HEK293 (cell line): ENCODE data around the gene BCS1L.

ENCODE experiments used
- CTCF ChIA-PET: fragments of 350-600 bp; formaldehyde crosslinking; extraction: SDS; loops from one replicate; lab custom pipeline; 2021; ENCODE audit warnings: antibody characterized with exemption; lab: Yijun Ruan, JAX
- POLR2A ChIA-PET: fragments of 300-600 bp; formaldehyde crosslinking; extraction: SDS; loops from one replicate; lab custom pipeline; 2020; ENCODE audit warnings: antibody characterized with exemption, inconsistent platforms; lab: Yijun Ruan, JAX
- H3K27ac ChIP-seq: fragments of 200-500 bp; sonication (Bioruptor generic); 2 replicates; pipeline ENCODE4 v1.5.1; 2014; ENCODE audit warnings: low read depth, low read length, control low read depth, inconsistent platforms; ENCODE audit errors: extremely low read depth
- H3K36me3 ChIP-seq, 2 experiments: fragments of 200-500 bp in 1 of 2; sonication (Bioruptor generic) in 1 of 2; 1 replicate in 1 of 2; 2 replicates in 1 of 2; pipeline ENCODE4 v1.5.1; 2014 to 2017; ENCODE audit warnings: inconsistent platforms in 2 of 2, low read length in 2 of 2; ENCODE audit not compliant: control insufficient read depth in 2 of 2, insufficient read depth in 1 of 2
- H3K4me1 ChIP-seq: fragments of 200-500 bp; sonication (Bioruptor generic); 2 replicates; pipeline ENCODE4 v1.5.1; 2014; ENCODE audit warnings: mild to moderate bottlenecking, low read length, inconsistent platforms; ENCODE audit not compliant: control insufficient read depth, insufficient read depth
- H3K4me3 ChIP-seq: 2 replicates; pipeline ENCODE4 v1.5.1; 2011; ENCODE audit warnings: low read depth, mild to moderate bottlenecking, control low read depth, low read length, moderate library complexity
- H3K9me3 ChIP-seq: fragments of 200-500 bp; sonication (Bioruptor generic); 2 replicates; pipeline ENCODE4 v1.5.1; 2014; ENCODE audit warnings: low read depth, low read length, inconsistent platforms; ENCODE audit not compliant: control insufficient read depth, insufficient read depth
- GLIS1 ChIP-seq: fragments of 450-650 bp; formaldehyde crosslinking; IDR thresholded peaks from 2 replicates; pipeline ENCODE4 v1.5.1; 2016; ENCODE audit warnings: missing biosample characterization, missing genetic modification characterization
- KLF8 ChIP-seq: fragments of 450-650 bp; formaldehyde crosslinking; IDR thresholded peaks from 2 replicates; pipeline ENCODE4 v1.5.1; 2016; ENCODE audit warnings: missing biosample characterization, missing genetic modification characterization
- SP3 ChIP-seq: fragments of 450-650 bp; formaldehyde crosslinking; IDR thresholded peaks from 2 replicates; pipeline ENCODE4 v1.5.1; 2016; ENCODE audit warnings: missing biosample characterization, missing genetic modification characterization
- ZNF146 ChIP-seq: fragments of 450-650 bp; formaldehyde crosslinking; IDR thresholded peaks from 2 replicates; pipeline ENCODE4 v1.5.1; 2016; ENCODE audit warnings: missing biosample characterization, missing genetic modification characterization
- ZNF174 ChIP-seq: fragments of 450-650 bp; formaldehyde crosslinking; IDR thresholded peaks from 2 replicates; pipeline ENCODE4 v1.5.0; 2017; ENCODE audit warnings: missing biosample characterization, mild to moderate bottlenecking, missing genetic modification characterization
- ZNF324 ChIP-seq: fragments of 450-650 bp; formaldehyde crosslinking; IDR thresholded peaks from 2 replicates; pipeline ENCODE4 v1.5.1; 2016; ENCODE audit warnings: missing biosample characterization, missing genetic modification characterization
- ZNF366 ChIP-seq: fragments of 450-650 bp; formaldehyde crosslinking; conservative IDR thresholded peaks from 2 replicates; pipeline ENCODE4 v1.5.1; 2016; ENCODE audit warnings: missing biosample characterization, missing genetic modification characterization
- ZNF433 ChIP-seq: fragments of 450-650 bp; formaldehyde crosslinking; IDR thresholded peaks from 2 replicates; pipeline ENCODE4 v1.5.1; 2016; ENCODE audit warnings: missing biosample characterization, missing genetic modification characterization, low read depth
- ZNF529 ChIP-seq: fragments of 450-650 bp; formaldehyde crosslinking; IDR thresholded peaks from 2 replicates; pipeline ENCODE4 v1.5.1; 2017; ENCODE audit warnings: missing genetic modification characterization, missing biosample characterization; ENCODE audit not compliant: insufficient replicate concordance
- ZNF571 ChIP-seq: fragments of 450-650 bp; formaldehyde crosslinking; IDR thresholded peaks from 2 replicates; pipeline ENCODE4 v1.5.0; 2017; ENCODE audit warnings: missing biosample characterization, missing genetic modification characterization
- ZNF747 ChIP-seq: fragments of 450-650 bp; formaldehyde crosslinking; IDR thresholded peaks from 2 replicates; pipeline ENCODE4 v1.5.1; 2016; ENCODE audit warnings: missing biosample characterization, missing genetic modification characterization
- ZNF776 ChIP-seq: fragments of 450-650 bp; formaldehyde crosslinking; IDR thresholded peaks from 2 replicates; pipeline ENCODE4 v1.5.0; 2017; ENCODE audit warnings: missing biosample characterization, missing genetic modification characterization, borderline replicate concordance
- TF ChIP-seq, protein P1 (sequence below): fragments of 450-650 bp; formaldehyde crosslinking; IDR thresholded peaks from 2 replicates; pipeline ENCODE4 v1.5.1; 2016; ENCODE audit warnings: missing biosample characterization, missing genetic modification characterization, low read depth
- TF ChIP-seq, protein P2 (sequence below): fragments of 450-650 bp; formaldehyde crosslinking; IDR thresholded peaks from 2 replicates; pipeline ENCODE4 v1.5.1; 2017; ENCODE audit warnings: missing biosample characterization, missing genetic modification characterization
- TF ChIP-seq, protein P3 (sequence below): fragments of 450-650 bp; formaldehyde crosslinking; IDR thresholded peaks from 2 replicates; pipeline ENCODE4 v1.5.1; 2016; ENCODE audit warnings: missing biosample characterization, missing genetic modification characterization
- TF ChIP-seq, protein P4 (sequence below): fragments of 450-650 bp; formaldehyde crosslinking; IDR thresholded peaks from 2 replicates; pipeline ENCODE4 v1.5.1; 2016; ENCODE audit warnings: missing biosample characterization, missing genetic modification characterization
- TF ChIP-seq, protein P5 (sequence below): fragments of 450-650 bp; formaldehyde crosslinking; conservative IDR thresholded peaks from 2 replicates; pipeline ENCODE4 v1.5.1; 2016; ENCODE audit warnings: low read depth, missing biosample characterization, missing genetic modification characterization

Gene BCS1L

DNA sequence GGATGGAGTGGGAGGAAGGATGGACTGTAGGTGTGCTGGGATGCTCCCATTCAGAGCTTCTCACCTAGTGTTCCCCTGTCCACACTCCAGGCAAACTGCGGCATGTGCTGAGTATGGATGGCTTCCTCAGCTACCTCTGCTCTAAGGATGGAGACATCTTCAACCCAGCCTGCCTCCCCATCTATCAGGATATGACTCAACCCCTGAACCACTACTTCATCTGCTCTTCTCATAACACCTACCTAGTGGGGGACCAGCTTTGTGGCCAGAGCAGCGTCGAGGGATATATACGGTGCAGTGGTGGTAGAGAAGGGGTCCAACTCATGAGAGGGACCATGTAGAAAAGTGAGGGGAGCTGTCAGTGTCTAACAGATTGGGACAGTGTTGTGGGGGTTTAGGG lies 31.5 kb upstream of the BCS1L start (continued):
- TF ChIP-seq, protein P1, sequence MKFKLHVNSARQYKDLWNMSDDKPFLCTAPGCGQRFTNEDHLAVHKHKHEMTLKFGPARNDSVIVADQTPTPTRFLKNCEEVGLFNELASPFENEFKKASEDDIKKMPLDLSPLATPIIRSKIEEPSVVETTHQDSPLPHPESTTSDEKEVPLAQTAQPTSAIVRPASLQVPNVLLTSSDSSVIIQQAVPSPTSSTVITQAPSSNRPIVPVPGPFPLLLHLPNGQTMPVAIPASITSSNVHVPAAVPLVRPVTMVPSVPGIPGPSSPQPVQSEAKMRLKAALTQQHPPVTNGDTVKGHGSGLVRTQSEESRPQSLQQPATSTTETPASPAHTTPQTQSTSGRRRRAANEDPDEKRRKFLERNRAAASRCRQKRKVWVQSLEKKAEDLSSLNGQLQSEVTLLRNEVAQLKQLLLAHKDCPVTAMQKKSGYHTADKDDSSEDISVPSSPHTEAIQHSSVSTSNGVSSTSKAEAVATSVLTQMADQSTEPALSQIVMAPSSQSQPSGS (tag by site-specific recombination): no peak
- TF ChIP-seq, protein P2, sequence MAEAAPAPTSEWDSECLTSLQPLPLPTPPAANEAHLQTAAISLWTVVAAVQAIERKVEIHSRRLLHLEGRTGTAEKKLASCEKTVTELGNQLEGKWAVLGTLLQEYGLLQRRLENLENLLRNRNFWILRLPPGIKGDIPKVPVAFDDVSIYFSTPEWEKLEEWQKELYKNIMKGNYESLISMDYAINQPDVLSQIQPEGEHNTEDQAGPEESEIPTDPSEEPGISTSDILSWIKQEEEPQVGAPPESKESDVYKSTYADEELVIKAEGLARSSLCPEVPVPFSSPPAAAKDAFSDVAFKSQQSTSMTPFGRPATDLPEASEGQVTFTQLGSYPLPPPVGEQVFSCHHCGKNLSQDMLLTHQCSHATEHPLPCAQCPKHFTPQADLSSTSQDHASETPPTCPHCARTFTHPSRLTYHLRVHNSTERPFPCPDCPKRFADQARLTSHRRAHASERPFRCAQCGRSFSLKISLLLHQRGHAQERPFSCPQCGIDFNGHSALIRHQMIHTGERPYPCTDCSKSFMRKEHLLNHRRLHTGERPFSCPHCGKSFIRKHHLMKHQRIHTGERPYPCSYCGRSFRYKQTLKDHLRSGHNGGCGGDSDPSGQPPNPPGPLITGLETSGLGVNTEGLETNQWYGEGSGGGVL (tag by site-specific recombination): no peak
- TF ChIP-seq ZNF529 (tag by site-specific recombination): no peak
- TF ChIP-seq KLF8 (tag by site-specific recombination): no peak
- TF ChIP-seq ZNF776 (tag by site-specific recombination): no peak
- no peak for TF ChIP-seq ZNF571 (tag by site-specific recombination)
- TF ChIP-seq ZNF433 (tag by site-specific recombination): no peak
- TF ChIP-seq, protein P3, sequence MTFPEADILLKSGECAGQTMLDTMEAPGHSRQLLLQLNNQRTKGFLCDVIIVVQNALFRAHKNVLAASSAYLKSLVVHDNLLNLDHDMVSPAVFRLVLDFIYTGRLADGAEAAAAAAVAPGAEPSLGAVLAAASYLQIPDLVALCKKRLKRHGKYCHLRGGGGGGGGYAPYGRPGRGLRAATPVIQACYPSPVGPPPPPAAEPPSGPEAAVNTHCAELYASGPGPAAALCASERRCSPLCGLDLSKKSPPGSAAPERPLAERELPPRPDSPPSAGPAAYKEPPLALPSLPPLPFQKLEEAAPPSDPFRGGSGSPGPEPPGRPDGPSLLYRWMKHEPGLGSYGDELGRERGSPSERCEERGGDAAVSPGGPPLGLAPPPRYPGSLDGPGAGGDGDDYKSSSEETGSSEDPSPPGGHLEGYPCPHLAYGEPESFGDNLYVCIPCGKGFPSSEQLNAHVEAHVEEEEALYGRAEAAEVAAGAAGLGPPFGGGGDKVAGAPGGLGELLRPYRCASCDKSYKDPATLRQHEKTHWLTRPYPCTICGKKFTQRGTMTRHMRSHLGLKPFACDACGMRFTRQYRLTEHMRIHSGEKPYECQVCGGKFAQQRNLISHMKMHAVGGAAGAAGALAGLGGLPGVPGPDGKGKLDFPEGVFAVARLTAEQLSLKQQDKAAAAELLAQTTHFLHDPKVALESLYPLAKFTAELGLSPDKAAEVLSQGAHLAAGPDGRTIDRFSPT: no peak
- TF ChIP-seq GLIS1 (tag by site-specific recombination): no peak
- TF ChIP-seq, protein P4, sequence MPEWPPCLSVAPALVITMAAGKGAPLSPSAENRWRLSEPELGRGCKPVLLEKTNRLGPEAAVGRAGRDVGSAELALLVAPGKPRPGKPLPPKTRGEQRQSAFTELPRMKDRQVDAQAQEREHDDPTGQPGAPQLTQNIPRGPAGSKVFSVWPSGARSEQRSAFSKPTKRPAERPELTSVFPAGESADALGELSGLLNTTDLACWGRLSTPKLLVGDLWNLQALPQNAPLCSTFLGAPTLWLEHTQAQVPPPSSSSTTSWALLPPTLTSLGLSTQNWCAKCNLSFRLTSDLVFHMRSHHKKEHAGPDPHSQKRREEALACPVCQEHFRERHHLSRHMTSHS (tag by site-specific recombination): no peak
- TF ChIP-seq ZNF366 (tag by site-specific recombination): no peak
- TF ChIP-seq ZNF747 (tag by site-specific recombination): no peak
- TF ChIP-seq, all 188 proteins: peak for 0

DNA sequence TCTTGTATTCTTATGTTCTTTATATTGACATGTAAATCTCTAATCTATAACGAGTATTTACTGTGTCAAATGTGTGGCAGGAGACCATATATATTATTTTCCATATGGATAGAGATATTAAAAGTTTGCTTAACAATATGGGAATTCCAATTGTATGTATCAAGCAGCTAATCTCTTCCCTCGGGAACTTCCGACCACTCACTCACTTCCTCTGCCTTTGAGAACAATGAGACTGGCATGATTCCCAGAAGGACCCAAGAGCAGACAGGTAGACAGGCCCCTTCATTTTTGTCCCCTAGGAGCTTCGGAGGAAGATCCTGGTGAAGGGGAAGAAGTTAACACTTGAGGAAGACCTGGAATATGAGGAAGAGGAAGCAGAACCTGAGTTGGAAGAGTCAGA lies 27.6 kb upstream of the BCS1L start:
- no peak overlapping the region for H3K27ac ChIP-seq
- H3K9me3 ChIP-seq: no peaks in the 10 kb centered on the region
- no peaks in the 10 kb centered on the region for H3K4me1 ChIP-seq
- POLR2A ChIA-PET: interaction anchor here (1.1 to 1.4 kb wide), 3 partner anchors 11 to 102 kb away, joined by 3 to 4 read pairs (median 3); partner anchors contain the start of genes BCS1L and ZNF142
- H3K36me3 ChIP-seq: peaks cover 16 to 37% of the 10 kb centered on the region in 2 experiments
- TF ChIP-seq ZNF324 (tag by site-specific recombination): no peak
- TF ChIP-seq, all 188 proteins: peak for 0
- CTCF ChIA-PET: interaction anchor here (0.6 to 1.2 kb wide), 3 partner anchors 55 to 347 kb away, joined by 3 to 6 read pairs (median 4); no protein-coding TSS in a partner anchor
- no peak overlapping the region for H3K4me3 ChIP-seq

DNA sequence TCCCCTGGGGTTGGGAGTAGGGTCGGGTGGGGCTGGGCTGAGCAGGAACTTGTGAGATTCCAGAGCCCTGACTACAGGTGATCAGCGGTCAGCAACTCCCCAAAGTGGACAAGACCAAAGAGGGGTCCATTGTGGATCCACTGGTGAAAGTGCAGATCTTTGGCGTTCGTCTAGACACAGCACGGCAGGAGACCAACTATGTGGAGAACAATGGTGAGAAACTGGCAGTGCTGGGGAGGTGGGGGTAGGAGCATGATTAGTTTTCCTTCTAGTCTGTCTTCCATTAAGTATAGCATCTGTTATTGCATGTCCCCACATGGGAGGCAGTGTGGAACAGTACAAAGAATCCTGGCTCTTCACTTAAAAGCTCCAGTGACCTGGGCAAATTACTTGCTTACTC lies 23.8 kb upstream of the BCS1L start:
- POLR2A ChIA-PET: no interaction called here
- Histone ChIP-seq H3K4me3 (no peak overlapping the region), H3K9me3 (no peaks in the 10 kb centered on the region), H3K36me3 (peaks cover 37 to 72% of the 10 kb centered on the region in 2 experiments), H3K4me1 (no peaks in the 10 kb centered on the region), H3K27ac (no peak overlapping the region)
- no peak for TF ChIP-seq ZNF146 (tag by site-specific recombination)
- no peak for TF ChIP-seq ZNF174 (tag by site-specific recombination)
- TF ChIP-seq, protein P5, sequence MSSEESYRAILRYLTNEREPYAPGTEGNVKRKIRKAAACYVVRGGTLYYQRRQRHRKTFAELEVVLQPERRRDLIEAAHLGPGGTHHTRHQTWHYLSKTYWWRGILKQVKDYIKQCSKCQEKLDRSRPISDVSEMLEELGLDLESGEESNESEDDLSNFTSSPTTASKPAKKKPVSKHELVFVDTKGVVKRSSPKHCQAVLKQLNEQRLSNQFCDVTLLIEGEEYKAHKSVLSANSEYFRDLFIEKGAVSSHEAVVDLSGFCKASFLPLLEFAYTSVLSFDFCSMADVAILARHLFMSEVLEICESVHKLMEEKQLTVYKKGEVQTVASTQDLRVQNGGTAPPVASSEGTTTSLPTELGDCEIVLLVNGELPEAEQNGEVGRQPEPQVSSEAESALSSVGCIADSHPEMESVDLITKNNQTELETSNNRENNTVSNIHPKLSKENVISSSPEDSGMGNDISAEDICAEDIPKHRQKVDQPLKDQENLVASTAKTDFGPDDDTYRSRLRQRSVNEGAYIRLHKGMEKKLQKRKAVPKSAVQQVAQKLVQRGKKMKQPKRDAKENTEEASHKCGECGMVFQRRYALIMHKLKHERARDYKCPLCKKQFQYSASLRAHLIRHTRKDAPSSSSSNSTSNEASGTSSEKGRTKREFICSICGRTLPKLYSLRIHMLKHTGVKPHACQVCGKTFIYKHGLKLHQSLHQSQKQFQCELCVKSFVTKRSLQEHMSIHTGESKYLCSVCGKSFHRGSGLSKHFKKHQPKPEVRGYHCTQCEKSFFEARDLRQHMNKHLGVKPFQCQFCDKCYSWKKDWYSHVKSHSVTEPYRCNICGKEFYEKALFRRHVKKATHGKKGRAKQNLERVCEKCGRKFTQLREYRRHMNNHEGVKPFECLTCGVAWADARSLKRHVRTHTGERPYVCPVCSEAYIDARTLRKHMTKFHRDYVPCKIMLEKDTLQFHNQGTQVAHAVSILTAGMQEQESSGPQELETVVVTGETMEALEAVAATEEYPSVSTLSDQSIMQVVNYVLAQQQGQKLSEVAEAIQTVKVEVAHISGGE (tag by site-specific recombination): no peak
- no peak for TF ChIP-seq SP3 (tag by site-specific recombination)
- CTCF ChIA-PET: no interaction called here
